SK-N-SH treated with all-trans-retinoic acid at 6 μM for 48 hours (cell line): ENCODE results near the gene TRIM69.

ENCODE experiments used
- CSDC2 ChIP-seq: fragments of 250-450 bp; sonication (Bioruptor Pico); IDR thresholded peaks from 2 replicates; pipeline ENCODE4 v1.5.0; 2020; ENCODE audit warnings: mild to moderate bottlenecking, moderate library complexity
- PATZ1 ChIP-seq: fragments of 250-450 bp; sonication (Bioruptor Pico); IDR thresholded peaks from 2 replicates; pipeline ENCODE4 v1.8.0; 2020; ENCODE audit warnings: mild to moderate bottlenecking, moderate library complexity, borderline replicate concordance

GRCh38 chr15:44695294-44695693, 41.0 kb upstream of the TRIM69 start:
- TF ChIP-seq CSDC2 (no peak), PATZ1 (no peak)
